ENCODE results near the gene TMEM37.

Gene TMEM37

DNA sequence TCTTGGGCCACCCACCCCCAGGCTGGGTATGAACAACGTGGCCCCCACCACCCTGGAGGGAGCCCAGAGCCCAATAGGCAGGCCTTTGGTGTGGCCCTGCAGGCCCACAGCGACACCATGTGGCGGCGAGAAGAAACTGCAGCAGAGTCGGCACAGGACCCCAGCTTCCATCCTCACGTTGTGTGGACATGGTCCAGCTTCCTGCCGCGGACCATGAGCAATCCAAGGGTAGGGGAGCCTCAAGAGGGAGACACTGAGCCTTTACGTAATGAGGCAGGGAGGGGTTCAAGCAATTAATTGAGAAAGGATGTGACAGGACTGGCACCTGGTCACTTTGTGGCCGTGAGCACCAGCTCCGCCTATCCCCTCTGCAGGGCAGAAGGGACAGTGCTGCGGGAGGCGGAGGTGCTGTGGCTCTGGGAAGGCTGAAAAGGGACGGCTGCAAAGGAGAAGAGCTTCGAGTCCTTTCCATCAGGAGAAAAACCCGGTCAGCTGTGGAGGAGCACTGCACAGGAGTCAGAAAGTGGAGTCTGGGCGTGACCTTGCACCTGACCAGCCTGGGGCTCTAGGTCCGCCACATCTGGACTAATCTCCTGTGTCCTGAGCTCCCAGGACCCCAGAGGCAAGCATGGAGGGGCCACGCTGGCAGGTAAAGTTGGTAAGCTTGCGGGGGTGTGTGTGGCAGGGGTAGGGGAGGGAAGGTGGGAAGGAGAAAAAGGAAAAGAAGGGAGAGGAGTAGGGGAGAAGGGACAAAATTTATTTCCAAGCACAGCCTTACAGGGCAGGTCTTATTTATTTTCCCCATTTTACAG lies 44.9 kb downstream of the TMEM37 start:
- DNase-seq (ENCODE audit: low read depth in 4 of 4, low spot score in 1 of 4): peak in 3 of 4 experiments; percentile 6 to 8 (median 7)

DNA sequence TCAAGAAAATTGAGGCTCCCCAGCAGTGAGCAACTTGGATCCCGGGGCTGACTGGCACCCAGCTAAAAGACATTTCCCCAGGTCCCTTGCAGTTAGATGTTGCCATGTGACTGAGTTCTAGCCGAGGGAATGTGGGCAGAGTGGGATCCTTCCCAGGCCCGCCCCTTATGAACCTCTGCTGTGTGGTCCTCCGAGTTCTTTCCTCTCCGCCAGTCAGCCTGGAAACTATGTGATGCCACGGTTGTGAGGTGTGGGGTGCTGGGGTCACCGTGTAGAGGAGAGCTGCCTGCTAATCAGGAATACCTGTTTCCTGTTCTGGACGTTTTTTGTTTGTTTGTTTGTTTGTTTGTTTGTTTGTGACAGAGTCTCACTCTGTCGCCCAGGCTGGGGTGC lies 45.5 kb downstream of the TMEM37 start:
- no peak for DNase-seq (ENCODE audit: low read depth in 4 of 4, low spot score in 1 of 4)

DNA sequence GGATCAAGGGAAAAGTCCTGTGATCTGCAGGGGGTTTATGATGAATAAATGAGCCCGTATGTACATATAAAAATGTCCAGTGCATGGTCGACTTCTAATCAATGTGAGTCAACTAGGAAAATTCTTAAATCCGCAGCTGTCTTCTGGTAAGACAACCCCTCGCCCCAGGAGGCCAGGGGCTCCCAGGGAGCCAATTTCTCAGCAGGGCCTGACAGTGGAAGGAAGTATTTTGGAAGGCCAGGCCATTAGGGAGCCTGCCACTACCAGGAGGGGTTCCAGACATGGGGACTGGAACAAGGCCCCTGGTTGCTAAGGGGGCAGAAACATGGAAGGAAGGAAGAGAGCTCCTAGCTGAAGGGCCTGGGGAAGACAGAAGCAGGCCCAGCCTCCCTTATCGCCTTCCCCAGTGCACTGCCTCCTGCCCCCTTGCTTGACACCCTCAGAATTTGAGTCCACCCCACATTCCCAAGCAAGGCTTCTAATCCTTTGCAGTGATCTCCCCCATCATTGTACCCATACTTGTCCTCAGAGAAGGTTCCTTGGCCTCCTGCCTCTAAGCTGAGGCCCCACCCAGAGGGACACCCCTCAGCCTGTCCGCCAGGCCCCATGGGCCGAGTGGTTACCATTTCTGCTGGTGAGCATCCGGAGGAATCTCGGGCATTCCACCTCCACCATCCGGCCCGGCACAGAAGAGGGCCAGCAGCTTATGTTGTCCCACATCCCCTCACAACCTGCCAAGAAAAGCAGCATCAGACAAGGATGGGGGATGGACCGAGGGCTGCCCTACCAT lies 46.7 kb downstream of the TMEM37 start:
- DNase-seq (ENCODE audit: low read depth in 4 of 4, low spot score in 1 of 4): no peak

DNA sequence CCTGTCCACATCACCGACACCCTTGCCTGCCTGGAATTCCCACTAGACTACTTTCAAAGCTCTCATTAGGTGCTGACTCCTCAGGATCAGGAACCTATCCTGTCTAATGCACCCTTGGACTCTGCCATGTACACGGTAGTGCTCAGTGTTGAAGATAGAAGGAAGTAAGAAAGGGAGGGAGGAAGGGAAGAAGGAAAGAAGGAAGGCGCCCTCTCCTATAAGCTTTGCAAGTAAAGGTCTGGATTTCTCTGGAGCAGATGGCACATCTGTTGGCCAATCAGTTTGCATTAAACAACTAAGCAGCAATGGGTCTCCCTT lies 47.3 kb downstream of the TMEM37 start:
- no peak for DNase-seq (ENCODE audit: low read depth in 4 of 4, low spot score in 1 of 4)

DNA sequence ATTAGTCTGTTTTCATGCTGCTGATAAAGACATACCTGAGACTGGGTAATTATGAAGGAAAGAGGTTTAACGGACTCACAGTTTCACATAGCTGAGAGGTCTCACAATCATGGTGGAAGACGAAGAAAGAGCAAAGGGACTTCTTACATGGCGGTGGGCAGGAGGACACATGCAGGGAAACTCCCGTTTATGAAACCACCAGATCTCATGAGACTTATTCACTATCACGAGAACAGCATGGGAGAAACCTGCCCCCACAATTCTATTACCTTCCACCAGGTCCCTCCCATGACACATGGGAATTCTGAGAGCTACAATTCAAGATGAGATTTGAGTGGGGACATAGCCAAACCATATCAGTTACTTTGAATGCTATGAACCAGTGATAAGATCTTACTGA lies 48.5 kb downstream of the TMEM37 start:
- DNase-seq (ENCODE audit: low read depth in 4 of 4, low spot score in 1 of 4): no peak

DNA sequence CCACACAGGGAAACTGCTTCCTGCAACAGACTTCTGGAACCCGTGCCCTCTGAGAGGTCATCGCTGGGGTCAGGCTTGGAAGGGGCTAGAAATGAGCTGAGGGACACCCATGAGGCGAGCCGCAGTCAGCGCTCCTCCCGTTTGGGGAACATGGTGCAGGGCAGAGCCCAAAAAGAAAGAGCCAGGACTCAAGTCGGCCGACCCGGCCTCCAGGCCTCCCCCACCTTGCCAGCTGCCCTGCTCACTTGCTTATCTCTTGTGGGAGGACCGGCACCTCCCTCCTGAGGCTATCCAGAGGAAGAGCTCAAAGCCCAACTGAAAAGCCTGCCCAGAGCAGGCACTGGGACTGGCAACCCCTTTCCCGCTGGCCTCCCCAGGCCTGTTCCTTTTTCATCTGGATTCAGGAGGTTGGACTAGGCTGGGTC lies 49.1 kb downstream of the TMEM37 start:
- DNase-seq (ENCODE audit: low read depth in 4 of 4, low spot score in 1 of 4): no peak

DNA sequence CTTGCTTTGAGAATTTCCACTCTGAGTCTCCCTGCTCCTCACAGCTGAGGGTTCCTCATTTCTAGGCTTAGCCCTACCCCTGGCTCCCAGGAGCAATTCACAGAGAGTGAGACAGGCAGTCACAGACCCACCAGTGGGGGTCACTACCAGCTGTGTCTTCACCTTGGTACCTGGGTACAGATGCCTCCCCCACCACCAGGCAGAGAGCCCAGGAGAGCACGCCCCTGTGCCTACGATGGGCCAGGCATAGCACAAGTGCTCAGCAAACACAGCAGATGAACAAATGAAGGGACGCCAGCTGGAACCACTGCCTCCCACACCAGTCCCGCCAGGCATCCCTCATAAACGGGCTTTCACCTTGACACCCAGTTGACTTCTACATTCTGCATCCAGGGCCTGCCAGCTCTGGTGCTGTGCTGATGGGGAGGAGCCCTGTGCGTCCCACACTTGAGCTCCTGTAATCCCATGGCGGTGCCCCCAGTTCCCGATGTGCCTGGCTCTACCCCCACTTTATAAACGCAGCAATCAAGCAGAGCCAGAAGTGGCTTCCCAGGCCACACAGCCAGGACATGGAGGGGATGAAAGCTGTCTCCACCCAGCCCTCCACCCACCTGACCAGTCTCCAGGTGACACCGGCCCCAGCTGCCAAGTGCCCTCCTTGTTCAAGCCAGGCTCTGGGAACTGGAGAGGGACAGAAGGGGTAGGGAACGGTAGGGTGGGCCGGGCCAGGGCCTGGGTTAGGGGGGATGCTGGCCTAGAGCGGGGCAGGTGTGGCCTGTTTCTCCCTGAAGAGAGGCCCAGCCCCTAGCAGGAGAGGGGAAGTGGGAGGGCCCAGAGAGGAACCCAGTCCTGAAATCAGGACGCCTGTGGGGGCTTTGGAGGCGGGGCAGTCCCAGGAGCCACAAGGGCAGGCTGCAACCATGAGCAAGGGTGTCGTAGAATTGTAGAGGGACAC lies 50.1 kb downstream of the TMEM37 start:
- DNase-seq (ENCODE audit: low read depth in 4 of 4, low spot score in 1 of 4): no peak

DNA sequence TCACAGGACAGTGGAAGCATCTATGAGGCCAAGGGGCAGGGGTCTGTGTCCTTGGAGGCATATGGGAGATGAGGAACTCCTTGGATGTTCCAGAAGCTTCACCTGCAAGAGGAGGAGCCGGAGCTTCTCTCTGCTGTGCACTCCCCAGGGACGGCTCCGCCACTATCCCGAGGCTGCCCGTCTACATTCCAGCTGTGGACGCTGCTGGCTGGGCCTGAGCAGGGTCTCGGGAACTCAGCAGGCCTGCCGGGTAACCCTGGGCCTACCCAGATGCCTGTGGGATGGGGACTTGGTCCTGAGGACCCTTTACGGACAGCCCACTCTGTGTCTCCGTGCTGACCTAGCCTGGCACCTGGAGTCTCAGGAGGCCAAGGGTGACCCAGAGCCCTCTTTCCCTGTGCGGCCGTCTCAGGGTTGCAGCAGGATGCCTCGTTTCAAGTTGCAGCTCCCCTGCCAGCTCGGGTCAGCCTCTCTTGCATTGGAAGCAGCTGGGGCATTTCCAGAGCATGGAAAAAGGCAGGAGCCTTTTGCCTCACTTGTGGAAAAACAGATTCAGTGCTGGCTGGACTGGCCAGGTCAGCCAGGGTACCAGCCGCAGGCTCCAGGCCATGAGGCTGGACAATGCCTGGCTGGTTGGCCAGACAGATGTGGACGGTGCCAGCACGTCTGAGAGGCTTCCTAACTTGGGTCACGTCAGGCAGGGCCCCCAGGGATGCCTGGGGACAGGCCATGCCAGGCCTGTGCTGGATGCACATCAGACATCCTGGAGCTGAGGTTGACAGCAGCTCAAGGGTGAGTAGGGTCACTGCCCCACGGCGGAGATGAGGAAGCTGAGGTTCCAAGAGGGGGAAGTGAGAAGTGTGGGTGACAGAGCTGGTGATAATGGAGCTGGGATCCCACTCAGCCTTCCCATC lies 51.1 kb downstream of the TMEM37 start:
- DNase-seq (ENCODE audit: low read depth in 4 of 4, low spot score in 1 of 4): no peak

DNA sequence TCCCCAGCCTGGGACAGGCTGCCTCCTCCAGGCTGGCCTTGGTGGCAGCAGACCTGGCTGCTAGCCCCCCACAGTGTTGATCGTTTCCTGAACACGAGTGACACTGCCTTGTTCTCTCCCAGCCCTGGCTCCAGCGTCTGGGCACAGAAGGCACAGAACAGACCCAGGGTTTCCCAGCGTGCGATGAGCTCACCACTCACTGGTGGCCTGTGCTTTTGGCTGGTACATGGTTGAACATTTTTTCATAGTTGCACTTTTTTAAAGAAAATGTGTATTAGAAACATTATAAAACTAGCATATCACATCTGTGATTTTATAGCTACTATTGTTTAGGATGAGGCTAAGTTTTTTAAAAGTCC lies 51.7 kb downstream of the TMEM37 start:
- DNase-seq (ENCODE audit: low read depth in 4 of 4, low spot score in 1 of 4): no peak

DNA sequence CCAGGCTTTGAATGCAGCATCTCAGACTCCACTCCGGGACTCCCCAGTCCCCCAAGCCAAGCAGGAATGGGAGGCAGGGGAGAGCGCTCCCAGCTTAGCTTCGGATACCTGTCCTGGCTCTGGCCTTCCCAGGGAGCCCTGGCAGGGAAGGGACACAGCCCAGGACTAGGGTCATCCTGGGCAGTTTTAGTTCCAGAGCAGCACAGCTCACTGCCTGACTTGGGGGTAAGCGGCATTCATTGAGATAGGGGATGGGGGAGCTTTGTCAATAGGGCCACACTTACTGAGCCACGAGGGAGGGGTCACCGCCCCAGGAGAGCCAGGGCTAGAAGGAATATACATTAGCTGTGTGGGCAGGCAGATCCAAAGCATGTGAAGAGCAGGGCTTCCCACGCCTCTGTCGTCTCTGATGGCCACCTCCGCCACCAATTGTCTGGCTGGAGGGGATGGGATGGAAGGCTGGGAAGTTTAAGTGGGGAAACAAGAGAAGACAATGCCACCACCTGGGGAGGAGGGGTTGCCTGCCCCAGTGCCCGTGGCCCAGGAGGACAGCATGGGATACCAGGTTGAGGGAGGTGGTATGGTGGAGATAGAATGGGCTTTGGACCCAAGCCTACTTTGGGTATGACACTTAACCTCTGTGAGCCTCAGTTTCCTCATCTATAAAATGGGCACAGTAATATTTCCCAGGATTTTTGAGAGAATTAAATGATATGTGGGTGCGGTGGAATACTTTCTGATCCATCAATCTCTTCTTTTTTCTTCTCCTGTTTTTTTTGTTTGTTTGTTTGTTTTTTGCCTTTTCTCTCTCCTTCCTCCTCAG lies 52.5 kb downstream of the TMEM37 start:
- no peak for DNase-seq (ENCODE audit: low read depth in 4 of 4, low spot score in 1 of 4)

DNA sequence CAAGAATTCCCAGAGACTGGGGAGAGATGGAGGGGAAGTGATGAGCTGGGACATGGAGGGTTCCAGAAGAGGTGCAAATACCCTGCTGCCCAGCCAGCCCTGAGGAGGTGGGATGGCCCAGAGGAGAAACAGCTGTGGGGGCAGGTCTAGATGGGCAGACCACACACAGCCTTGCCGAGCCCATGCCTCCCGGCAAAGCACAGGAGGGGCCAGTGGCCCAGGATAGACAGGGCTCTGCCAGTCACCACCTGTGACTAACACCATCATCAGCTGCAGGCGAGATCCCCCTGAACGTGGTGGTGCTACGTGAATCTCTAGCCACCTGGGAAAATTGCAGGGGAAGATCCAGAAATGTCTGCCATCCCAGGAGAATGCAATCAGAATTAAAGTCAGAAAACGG lies 53.2 kb downstream of the TMEM37 start:
- no peak for DNase-seq (ENCODE audit: low read depth in 4 of 4, low spot score in 1 of 4)

DNA sequence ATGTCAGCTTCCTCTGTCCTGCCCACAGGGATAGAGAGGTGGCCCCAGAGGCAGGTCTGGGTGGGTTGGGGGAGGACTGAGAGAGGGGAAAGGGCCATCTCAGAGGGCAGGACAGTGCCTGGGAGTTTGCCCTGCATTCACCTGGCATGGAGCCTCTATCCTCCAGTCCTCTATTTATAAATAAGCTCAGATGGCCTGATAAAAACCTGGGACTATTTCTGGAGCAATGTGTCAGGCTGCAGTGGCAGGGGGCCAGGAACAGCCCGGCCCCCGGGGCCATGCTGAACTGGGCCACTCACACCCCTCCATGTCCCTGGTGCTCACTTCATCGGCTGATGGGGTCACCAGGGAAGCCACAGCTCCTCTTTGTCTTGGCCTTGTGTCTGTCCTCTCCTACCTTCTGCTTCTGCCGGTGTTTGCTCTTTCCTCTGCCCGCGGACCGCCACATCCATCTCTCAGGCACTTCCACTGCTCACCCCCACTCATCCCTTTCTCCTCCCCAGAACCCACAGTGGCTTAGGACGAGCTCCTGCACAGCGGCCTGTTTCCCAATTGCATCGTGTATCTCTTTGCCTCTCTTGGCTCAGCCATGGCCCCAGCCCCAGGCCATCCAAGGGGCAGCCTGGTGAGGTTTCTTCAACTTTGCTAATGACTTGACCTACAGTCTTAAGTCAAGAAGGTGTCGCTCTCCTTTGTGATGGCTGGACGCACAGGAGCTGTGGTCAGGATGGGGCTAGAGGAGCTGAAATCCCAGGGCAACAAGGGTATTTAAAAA lies 53.9 kb downstream of the TMEM37 start:
- no peak for DNase-seq (ENCODE audit: low read depth in 4 of 4, low spot score in 1 of 4)

DNA sequence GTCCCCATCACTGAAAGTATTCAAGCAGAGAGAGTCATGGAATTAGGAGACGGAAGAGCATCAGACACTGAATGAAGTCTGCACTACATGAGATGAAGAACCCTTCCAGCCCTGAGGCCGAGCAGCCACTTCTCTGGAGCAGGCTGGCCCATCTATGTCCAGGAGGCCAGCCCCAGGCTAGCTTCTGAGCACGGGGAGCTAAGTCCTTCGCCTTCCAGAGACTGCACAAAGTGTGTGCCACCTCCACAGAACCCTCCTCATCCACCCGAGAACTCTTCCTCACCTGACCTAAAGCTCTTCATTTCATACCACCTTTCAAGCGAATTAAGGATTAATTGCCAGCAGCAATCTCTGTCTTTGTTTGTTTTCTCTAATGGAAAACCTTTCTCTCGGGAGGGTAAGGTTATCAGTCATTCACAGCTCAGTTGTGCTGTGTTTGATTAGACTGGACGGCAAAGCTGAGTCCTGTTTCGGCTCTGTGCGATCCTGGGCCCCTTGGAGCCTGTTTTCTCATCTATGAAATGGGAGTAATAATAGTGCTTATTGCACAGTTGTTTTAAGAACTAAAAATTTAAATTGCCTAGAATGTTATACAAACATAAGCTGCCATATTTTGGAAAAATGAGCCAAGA lies 54.7 kb downstream of the TMEM37 start:
- no peak for DNase-seq (ENCODE audit: low read depth in 4 of 4, low spot score in 1 of 4)

DNA sequence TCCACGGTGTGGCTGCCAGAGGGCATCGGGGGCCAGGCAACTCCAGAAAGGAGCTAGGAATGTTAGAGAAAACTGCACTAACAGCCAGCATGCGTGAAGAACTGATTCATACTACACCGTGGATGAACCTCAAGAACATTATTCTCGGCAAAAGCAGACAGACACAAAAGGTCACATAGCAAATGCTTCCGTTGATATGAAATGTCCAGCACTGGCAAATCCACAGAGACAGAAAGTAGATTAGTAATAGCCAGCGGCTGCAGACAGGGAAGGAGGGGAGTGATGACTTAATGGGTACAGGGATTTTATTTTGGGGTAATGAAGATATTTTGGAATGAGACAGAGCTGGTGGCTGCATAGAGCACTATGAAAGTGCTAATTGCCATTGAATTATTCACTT lies 55.2 kb downstream of the TMEM37 start:
- no peak for DNase-seq (ENCODE audit: low read depth in 4 of 4, low spot score in 1 of 4)

DNA sequence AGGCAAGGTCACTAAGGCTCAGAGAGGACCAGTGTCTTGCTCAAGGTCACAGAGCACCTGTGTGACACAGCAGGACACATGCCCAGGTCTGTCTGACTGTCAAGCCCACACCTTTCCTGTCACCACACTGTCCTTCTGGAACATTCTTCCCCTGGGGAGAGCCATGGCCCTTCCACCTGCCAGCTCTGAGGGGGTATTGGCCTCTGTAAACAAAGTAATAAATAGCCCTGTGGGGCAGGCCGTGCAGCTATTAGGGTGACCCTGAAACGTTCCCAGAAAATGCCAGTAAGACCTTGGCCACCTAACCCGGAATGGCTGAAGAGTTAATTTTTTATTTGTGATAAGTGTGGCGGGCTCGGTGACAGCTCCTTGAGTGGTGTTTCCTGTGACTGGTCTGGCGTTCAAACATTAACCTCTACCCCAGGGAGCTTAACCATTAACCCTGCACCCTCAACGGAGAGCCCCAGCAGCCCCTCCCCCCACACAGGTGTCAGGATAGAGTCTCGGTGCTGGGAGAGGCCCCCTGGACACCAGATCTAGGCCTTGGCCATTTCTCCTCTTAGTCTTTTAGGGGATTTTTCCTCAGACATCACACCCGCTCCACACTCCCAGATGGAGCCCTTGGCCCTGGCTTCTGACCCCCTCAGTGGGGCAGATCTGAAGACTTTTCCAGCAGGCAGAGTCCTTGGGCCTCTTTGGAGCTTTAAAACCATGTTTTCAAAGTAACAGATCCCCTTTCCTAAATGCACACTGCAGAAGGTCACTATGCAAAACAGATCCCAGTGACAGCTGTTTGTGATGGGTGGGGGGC lies 56.0 kb downstream of the TMEM37 start:
- no peak for DNase-seq (ENCODE audit: low read depth in 4 of 4, low spot score in 1 of 4)
